ENCODE data around the gene ZBP1.

Gene ZBP1

DNA sequence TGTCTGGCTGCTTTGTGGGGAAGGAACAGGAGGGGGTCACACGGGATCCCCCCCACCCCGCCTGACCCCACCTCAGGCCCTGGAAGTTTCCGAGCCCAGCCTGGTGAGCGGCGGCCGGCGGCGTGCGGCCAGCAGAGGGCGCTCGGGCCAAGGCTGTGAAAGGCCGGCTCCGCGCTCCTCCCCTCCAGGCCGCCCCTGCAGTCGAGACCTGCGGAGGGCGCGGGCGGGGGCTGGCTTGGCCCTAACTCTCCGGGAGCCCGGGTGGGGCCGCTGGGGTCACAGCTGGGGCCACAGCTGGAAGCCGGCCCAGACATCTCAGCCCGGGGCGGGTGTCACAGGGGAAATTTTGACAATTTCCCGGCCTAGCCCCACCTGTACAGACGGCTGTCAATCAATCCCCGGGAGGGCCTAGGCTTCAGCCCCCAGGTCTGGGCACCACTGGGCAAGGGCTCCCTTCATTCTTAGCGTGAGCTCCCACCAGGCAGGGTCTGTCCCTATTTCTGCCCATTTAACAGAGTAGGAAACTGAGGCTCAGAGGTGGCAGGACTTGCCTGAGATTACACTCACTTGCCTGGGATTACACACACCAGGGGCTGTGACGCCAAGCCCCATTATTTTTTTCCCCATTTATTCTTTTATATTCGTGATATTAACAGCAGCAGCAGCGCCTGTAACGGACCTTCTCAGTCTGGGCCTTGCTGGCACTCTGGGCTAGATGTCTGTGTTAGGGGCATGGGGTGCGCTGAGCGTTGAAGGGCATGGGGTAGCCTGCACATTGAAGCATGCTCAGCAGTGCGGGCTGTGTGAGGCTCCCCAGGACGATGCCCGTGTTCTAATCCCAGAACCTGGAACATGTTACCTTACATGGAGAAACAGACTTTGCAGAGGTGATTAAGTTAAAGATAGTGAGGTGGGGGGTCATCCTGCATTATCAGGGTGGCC, 23.0 kb downstream of the ZBP1 start:
- peak; percentile 48 for DNase-seq (ENCODE audit: low spot score)

DNA sequence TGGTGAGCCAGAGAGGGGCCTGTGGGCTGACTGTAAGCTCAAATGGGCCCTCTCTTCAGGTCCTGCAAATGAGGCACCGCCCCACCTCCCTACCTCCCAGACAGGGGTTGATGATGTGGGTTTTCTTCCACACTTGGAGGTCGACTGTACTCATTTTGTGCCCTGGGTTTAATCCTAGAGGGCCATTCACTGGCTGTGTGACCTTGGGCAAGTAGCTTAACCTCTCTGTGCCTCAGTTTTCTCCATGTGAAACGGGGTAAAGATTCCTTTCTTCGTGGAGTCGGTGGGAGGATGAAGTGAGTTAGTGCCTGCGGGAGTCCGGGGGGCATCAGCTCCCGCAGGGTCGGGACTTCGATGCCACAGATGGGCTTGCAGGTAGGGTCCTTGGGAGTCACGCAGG, 23.9 kb downstream of the ZBP1 start:
- no peak for DNase-seq (ENCODE audit: low spot score)

DNA sequence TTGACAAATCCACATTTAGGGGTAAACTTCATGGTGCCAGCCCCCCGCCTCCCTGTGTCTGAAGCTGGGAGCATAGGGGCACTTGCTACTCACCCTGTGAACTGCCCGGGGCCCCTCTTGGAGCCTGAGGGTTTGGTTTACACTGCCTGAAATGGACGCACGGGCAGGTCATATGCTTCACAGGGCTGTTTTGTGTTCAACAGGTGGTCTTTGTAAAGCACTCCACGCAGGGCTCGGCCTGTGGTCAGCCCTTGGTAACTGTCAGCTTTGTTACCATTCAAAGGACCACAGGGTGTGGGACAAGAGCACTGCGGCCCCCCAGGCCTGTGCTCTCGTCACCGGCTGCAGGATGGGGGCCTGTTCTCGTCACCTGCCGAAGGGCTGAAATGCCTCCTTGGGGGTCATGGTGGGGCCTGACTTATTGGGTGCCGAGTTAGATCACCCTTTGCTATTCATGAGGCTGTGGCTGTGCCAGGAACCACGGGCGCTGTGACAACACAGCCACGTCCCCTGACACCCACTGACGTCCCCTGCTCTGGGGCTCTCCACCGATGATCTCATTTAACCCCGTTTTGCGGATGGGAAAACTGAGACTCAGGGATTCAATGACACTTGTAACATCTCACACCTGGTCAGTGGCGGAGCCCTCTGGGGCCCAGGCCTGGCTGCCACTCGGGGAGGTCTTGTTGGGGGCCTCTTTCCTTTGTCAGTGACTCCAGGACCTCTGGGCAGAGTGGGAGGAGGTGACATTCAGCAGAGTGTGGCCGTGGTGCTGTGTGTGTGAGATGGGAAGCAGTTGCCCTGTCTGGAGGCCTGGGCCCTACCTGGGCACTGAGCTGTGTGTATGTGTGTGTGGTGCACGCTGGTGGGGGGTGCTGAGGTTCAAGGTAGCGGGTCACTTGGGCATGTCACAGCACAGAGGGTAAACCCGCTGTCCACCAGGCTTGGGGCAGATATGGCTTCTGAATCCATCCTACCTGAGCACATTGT, 24.9 kb downstream of the ZBP1 start:
- DNase-seq (ENCODE audit: low spot score) = no peak

DNA sequence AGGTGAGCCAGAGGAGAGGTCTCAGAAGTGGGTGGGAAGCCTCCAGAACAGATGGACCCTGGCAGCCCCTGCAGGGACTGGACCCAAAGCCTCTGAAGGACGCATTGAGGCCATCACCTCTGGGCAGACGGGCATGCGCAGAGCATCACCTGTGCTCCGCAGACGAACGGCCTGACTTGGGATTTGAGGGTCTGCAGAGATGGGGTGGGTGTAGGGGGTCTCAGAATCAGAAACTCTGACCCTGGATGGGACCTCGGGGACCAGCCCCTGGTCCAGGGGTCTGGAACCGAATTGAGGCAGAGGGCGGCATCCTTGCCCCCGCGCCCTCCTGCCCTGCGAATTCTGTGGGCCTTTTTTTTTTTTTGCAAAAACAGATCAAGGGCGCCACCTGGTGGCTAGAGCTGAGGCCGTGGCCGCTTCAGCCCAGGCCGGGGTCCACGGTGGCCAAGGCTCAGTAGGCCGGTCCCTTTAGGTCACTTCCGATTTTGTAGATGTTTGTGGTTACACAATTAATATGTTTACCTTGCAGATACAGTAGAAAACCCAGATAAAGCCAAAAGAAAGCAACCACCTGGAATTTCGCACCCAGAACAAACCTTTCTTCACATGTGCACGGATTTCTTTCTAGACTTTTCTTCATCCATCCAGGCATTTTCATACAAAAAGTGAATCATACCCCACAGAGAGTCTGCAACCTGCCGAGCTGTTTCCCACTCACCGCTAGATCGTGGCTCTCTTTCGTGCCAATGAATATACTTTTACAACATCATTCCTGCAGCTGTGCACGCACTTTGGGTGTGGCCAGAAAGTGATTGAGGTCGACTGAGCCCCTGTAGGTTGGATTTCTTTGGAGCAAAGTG, 25.9 kb downstream of the ZBP1 start:
- DNase-seq (ENCODE audit: low spot score) = peak; percentile 31

DNA sequence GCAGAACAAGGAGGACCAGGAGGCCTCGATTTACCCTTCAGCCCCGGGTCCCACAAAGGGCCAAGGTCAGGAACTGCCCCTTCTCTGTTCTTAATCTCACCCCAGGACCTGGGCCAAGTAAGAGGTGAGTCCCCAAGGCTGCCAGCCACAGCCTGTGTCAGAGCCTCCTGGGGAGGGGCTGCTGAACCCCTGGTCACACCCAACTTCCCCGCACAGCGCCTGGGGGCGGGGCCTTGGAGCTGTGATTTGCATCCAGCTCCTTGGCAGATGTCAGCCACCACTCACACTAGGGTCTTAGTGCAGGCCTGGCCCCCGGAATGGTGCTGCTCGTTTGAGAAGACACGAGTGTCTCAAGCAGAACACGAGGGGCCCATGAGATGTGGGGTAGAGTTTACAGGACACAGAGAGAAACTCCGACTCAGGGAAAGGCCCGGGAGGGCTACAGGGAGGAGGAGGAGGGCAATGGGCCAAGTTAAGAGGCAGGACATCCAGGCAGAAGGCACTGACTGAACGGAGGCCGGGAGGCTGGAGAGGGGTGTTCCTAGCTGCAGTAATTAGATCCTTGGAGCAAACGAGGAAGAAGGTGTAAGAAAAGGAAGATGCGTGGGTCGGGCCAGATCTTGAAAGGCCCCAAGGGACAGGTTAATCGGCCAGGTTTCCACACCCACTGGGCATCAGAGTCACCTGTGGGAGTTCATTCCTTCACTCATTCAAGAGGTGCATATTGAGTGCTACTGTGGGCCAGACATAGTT, 26.9 kb downstream of the ZBP1 start:
- DNase-seq (ENCODE audit: low spot score) = no peak

DNA sequence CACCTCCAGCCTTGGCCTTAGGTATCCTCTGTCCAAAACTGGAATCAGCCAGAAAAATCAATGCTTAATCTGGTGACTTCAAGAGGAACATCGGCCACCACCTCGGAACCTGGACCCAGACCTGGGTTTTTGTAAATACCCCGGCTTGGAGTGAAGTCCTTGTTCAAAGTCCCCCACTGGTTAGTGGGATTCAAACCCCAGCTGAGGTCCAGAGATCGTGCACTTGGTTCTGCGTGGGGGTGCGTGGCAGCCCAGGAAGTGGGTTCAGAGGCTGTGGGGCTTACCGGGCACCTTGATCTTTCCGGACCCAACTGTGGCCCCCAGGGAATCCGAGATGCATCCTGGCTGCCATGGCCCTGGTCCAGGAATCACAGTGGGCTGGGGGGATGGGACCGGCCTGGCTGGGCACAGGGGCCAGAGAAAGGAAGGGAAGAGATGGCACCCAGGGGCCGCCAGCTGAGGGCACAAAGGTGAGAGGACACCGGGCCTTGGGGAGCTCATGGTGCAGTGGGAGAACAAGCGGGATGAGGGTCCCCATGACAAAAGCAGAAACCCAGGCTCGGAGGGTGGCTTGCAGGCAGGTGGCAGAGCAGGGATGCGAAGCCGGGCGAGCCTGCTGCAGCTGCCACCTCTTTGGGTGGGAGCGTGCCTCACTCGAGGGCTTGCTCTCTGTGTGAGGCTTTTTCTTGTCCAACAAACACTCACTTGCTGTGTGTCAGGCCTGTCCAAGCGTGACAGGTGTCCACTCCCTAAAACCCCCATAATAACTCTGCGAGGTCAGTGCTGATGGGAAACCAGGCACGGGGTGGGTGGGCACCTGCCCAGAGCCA, 27.7 kb downstream of the ZBP1 start:
- no peak for DNase-seq (ENCODE audit: low spot score)

DNA sequence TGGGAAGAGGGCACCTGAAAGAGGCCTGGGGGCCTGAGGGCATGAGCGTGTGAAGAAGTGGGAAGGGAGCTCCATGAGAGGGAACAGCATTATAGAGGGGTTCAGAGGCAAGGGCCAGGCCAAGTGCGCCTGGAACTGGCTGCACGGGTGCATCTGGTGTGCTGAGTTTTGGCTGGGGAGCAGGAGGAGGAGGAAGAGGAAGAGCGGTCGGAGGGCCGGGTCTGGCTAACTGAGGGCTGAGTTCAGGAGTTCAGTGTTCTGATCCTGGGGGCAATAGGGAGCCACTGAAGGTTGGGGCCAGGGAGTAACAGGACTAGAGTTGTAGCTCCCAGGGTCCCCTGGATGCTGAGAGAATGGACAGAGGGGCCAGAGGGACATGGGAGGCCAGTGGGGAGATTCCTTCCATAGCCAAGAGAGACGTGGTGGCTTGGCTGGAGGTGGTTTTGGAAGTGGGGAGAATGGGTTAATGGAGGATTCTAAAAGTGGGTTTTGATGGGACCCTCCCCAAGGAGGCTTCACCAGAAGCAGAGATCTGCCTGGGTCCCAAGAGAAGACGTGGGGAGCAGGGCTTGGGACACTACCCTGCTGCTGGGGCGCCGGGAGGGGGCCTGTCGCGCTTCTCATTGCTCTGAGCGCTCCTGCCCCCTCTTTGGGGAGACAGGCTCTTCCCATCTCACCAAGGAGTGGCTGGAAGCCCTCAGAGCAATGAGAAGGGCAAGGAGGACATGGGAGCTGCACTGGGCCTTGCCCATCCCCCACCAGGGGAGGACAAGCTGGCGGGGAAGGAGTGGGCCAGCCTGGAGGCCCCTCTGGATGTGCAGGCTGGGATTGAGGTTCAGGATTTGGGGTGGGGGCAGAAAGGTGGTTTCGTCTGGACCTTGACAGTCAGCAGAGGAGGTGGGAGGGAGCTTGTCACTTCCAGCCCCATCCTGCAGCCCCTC, 28.7 kb downstream of the ZBP1 start:
- DNase-seq (ENCODE audit: low spot score) = no peak

DNA sequence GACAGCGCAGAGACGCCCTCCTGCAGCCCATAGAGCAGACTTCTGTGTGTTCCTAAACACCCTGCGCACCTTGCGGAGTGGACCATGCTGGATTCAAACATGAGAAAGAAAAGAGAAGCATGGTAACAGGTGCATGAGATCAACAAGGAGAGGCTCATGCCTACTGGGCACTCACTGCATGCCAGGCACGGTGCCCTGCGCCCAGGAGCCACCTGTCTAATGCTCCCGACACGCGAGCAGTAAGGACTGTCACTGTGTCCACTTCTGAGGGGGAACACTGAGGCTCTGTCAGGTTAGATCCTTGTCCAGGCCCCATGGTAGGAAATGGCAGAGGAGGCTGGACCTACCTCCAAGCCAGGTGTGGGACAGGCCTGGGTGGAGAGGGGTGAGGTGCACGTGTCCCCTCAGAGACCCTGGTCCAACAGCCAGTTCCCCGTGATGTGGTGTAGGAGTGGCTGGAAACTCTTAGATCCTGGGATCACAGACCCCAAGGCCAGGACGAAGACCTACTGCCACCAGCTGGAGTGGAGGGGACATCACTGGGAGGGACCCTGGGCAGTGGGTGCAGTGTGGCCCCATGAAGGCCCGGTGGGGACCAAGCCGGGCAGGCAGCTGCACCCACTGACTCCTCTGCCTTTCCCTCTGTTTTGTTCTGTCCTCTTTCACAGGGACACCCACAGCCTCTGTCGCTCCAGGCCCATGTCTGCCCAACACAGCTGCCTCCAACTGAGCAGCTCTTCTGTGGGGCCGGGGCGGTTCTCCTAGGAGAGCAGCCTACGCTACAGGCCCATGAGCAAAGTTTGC, 29.5 kb downstream of the ZBP1 start:
- no peak for DNase-seq (ENCODE audit: low spot score)

DNA sequence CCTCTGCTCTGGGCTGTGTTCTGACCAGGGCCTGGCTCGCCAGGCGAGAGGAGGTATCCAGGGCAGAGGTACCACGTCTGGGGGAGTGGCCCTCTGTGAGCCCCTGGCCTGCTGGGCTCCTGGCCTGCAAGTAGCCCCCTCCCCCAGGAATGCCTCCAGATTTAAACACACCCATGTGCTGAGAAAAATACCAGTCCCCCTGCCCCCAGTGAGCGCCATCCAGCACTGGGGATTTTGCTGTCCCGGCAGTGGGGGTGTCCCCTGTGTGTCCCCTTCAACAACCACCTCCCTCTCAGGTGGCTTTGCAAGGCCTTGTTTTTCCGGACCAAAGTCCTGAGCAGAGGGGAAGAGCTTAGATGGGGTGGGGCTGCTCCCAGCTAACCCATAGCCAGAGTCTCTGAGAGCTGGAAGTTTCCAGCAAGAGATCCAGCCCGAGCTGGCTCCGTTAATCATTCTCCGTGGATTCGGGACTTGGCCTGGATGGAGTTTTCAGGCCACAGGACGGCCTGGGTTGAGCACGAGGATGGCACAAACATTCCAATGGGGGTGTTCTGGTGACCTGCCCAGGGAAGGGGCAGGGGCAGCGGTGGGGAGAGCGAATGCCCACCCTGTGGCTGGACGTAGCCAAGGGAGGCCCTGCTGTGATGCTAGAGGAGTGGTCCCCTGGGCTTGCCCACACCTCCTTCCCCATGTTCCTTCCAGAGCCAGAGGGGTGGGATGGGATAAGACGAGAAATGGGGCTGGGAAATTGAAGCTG, 30.3 kb downstream of the ZBP1 start:
- no peak for DNase-seq (ENCODE audit: low spot score)

DNA sequence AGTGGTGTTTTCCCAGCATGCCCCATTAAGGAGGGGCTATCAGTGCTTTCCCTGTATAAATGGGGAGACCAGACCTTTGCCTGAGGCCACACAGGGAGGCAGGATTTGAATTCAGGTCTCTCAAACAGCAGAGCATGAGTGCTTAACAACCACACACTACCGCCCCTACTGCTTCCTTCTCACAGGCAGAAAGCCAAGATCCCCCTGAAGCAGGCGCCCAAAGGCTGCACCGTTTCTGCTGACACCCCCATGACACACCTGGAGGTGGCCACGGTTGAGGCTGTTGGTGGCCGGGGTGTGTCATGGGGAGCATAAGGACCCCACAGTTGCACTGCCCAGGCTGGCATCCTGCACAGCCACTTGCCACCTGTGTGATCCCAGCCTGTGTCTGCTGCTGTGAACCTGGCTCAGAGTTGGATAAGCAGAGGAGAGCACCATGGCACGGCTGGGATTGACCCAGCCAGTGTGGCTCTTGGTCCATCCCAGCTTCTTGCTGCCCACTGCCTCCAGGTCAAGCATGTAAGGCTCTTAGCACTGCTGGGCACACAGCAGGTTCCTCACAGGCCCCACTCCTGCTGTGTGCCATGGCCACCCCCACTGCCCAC, 31.0 kb downstream of the ZBP1 start:
- DNase-seq (ENCODE audit: low spot score) = no peak

DNA sequence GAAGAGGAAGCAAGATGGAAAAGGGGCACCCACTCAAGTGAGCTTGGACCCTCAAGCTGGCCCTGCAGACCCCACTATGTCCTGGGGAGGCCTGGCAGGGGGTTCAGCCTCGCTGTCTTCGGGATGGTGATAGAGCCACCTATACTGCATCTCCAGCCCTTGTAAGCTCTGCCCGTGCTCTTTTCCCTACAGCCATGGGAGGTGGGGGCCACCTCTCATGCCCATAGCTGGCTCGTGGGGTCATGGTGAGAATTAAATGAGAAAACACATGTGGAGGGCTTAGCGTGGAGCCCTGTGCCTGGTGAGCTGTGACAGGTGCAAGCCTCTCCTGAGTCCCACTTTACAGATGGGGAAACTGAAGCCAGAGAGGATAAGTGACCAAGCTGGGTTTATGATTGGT, 31.6 kb downstream of the ZBP1 start:
- no peak for DNase-seq (ENCODE audit: low spot score)

DNA sequence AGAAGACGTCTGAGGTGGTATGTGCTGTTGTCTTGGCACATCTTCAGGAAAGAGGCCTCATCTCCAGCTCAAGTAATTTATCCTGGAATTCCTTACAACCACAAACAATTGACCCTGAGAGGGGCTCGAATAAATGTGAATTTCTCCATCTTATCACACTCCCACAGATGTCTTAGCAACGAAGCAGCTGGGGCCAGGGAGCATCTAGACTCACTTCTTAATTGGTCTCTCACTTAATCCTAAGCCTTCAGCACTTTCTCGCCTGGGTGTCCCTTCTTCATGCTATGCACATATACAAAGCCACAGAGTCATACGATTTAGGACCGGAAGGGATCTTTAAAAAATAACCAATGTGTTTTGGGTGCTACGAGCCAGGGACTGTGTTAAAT, 32.2 kb downstream of the ZBP1 start:
- no peak for DNase-seq (ENCODE audit: low spot score)

DNA sequence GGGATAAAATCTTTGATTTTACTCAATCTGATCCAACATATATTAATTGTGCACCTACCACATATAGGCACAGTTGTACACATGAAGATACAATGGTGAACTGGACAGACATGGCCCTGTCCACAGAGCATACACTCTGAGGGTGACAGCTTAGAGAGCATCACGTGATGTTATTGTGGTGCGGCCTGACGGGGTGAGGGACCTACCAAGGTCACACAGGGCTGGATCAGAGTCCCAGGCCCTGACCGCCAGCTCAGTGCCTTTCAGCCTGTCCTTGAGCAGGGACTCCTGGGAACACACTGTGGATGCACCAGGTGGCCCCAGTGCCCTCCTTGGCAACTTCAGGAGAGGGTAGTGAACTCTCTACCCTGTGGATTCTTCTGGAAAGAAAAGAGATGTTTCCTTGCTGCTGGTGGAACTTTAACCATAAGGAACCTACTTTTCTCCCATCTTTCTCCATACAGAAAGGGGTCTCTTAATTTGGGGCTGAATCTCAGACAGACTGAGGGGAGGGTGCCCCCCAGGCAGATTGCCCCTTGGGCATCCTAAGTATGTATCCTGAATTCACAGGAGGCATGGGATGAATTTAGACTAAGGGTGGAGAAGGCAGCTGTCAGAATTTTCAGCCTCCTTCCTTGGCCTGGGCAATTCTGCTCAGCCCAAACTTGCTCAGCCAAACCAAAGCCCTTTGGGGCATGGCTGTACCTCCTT, 32.8 kb downstream of the ZBP1 start:
- DNase-seq (ENCODE audit: low spot score) = no peak

DNA sequence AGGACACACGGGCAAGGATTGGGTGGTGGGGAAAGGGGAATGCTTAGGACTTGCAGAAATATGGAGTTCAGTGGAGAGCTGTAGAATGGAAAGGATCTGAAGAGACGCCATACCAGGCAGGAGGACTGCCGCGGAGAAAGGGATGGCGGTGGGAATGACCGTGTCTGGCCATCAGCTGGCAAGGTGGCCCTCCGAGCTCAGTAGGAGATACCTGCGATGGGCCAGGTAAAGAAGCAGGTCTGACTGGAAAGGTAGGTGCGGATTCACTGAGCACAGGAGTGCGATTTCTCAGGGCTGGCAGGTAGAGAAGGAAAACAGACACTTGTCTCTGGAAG, 33.3 kb downstream of the ZBP1 start:
- DNase-seq (ENCODE audit: low spot score) = no peak

DNA sequence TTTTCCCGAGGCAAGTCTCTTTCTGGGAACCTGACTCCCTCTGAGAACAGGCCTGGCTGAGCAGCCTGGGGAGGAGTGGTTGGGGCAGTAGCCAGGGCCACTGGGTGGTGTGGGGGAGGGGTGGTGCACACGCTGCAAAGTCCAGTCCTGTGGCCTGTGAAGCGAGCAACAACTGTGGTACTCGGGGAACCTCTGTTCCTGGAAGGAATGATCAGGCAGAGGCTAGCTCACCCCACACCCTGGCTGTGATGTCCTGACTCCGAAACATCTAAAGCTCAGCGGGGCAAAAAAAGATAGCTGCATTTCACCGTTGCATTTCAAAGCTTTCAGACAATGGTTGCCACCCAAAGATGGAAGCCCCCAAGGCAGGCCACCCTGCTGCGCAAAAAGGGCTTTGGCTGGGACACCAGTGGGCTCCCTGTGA, 33.8 kb downstream of the ZBP1 start:
- no peak for DNase-seq (ENCODE audit: low spot score)

DNA sequence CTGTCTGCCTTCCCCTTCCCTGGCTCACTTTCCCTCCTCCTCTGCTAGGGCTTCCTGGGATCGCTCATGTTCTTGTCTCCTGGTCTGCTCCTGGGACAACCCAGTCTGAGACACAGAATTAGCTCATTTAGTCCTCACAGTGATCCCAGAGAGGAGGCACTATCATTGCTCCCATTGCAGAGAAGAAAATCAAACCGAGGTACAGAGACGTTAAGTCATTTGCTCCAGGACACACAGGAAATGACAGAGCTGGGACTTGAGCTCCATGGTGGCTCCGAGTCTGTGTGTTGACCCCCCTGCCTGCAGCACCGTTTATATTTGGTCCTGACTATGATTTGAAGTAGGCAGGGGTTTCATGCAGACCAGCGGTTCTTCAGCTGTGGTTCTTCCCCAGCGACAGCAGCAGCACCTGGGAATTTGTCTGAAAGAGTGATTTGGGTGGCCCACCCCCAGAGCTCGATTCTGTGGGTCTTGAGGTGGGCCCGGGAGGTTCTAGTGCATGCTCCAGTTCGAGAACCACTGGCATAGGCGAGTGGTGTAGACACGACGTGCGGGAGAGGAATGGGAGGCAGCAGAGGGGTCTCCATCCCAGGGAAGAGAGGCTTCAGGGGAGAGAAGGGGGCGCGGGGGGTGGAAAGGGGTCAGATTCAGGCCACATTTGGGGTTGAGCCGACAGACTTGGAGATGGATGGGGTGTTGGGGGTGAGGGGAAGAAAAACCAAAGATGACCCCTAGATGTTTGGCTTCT, 34.6 kb downstream of the ZBP1 start:
- DNase-seq (ENCODE audit: low spot score) = no peak
